Hypothalamus (tissue), 51 donors: ENCODE data around the gene ZNF544.
A peak's percentile ranks its signal among the peaks of the same experiment; 100 is the strongest.

Experiments used
- DNase-seq, 51 donors: peaks; one replicate each; lab custom pipeline; 2025; lab: John Stamatoyannopoulos, UW

ZNF544 gene

GRCh38 chr19:58228585-58229254, at the start of gene ZNF544:
ZNF544 (plus strand) TSS chr19:58228914; CDS start chr19:58244024, 15,110 bp downstream.
- peak in 50 of 51 donors; percentile 11 to 83 (median 59) for DNase-seq

GRCh38 chr19:58181902-58182576, 46.7 kb upstream of the ZNF544 start:
- no peak for DNase-seq

- peak in 2 of 51 donors; percentile 66 to 91 for DNase-seq
These were observed 46.1 kb upstream of the ZNF544 start for GRCh38 chr19:58182577-58182988.

- DNase-seq: peak; percentile 55 to 96 (median 81)
These were observed 45.5 kb upstream of the ZNF544 start, which contains the start of gene ZNF274 for GRCh38 chr19:58182989-58183816. ZNF274 (plus strand) TSS chr19:58183061; CDS start chr19:58183966, 905 bp downstream.

GRCh38 chr19:58183817-58184215, 44.9 kb upstream of the ZNF544 start:
- DNase-seq: peak in 2 of 51 donors; percentile 24 to 27

- DNase-seq: no peak
These were observed 31.7 kb upstream of the ZNF544 start for GRCh38 chr19:58196901-58197616.

- DNase-seq: no peak
These were observed 24.8 kb upstream of the ZNF544 start for GRCh38 chr19:58203814-58204475.

- no peak for DNase-seq
These were observed 24.1 kb upstream of the ZNF544 start for GRCh38 chr19:58204566-58204965.

- DNase-seq: no peak
These were observed 19.1 kb upstream of the ZNF544 start for GRCh38 chr19:58209577-58209976.

- no peak for DNase-seq
These were observed 16.2 kb upstream of the ZNF544 start for GRCh38 chr19:58212336-58213074.

GRCh38 chr19:58213075-58213369, 15.7 kb upstream of the ZNF544 start:
- no peak for DNase-seq

- DNase-seq: no peak
These were observed 11.6 kb upstream of the ZNF544 start for GRCh38 chr19:58217069-58217481.

- no peak for DNase-seq
These were observed 10.9 kb upstream of the ZNF544 start for GRCh38 chr19:58217607-58218391.

GRCh38 chr19:58218899-58219298, 9.8 kb upstream of the ZNF544 start:
- DNase-seq: no peak

GRCh38 chr19:58227964-58228584, 640 bp upstream of the ZNF544 start:
- DNase-seq: peak in 8 of 51 donors; percentile 14 to 50 (median 43)

- DNase-seq: peak in 19 of 51 donors; percentile 4 to 59 (median 19)
These were observed 533 bp downstream of the ZNF544 start for GRCh38 chr19:58229255-58229639.

GRCh38 chr19:58237324-58237723, 8.6 kb downstream of the ZNF544 start:
- DNase-seq: no peak

- DNase-seq: no peak
These were observed 14.6 kb downstream of the ZNF544 start for GRCh38 chr19:58243351-58243750.
